Measurements from ENCODE around the gene LILRB3.
A peak's percentile ranks its signal among the peaks of the same experiment; 100 is the strongest.
"Not testable (repeated sequence)": the region's sequence is repeated elsewhere in the genome, so short reads cannot be mapped to it uniquely, and the experiment has no call there.

LILRB3 gene

GRCh38 chr19:54222474-54223276, at the start of gene LILRB3:
Gene LILRB3, minus strand, starts transcription at chr19:54223007. Its CDS starts 31 bp downstream, at chr19:54222976.
- not testable (repeated sequence) for DNase-seq

GRCh38 chr19:54272181-54272580, 49.4 kb upstream of the LILRB3 start:
- DNase-seq, result not testable (repeated sequence)

GRCh38 chr19:54271587-54271986, 48.8 kb upstream of the LILRB3 start:
- not testable (repeated sequence) for DNase-seq

GRCh38 chr19:54271106-54271505, 48.3 kb upstream of the LILRB3 start:
- no peak for DNase-seq

- no peak for DNase-seq
Observed at GRCh38 chr19:54268936-54269335, 46.1 kb upstream of the LILRB3 start.

GRCh38 chr19:54266133-54266532, 43.3 kb upstream of the LILRB3 start:
- DNase-seq, result peak; percentile 57

GRCh38 chr19:54262470-54262869, 39.7 kb upstream of the LILRB3 start:
- DNase-seq, result no peak

GRCh38 chr19:54262066-54262465, 39.3 kb upstream of the LILRB3 start:
- DNase-seq, result no peak

- no peak for DNase-seq
Observed at GRCh38 chr19:54257116-54257480, 34.3 kb upstream of the LILRB3 start, which contains the start of gene LILRB5. Gene LILRB5, minus strand, starts transcription at chr19:54257273. Its CDS starts 80 bp downstream, at chr19:54257193.

- no peak for DNase-seq
Observed at GRCh38 chr19:54256250-54257115, 33.7 kb upstream of the LILRB3 start.

- no peak for DNase-seq
Observed at GRCh38 chr19:54255105-54255775, 32.4 kb upstream of the LILRB3 start.

- DNase-seq, result no peak
Observed at GRCh38 chr19:54254195-54254906, 31.5 kb upstream of the LILRB3 start.

GRCh38 chr19:54253331-54254194, 30.8 kb upstream of the LILRB3 start:
- DNase-seq, result no peak

GRCh38 chr19:54252845-54253244, 30.0 kb upstream of the LILRB3 start:
- DNase-seq, result no peak

- DNase-seq, result no peak
Observed at GRCh38 chr19:54252243-54252642, 29.4 kb upstream of the LILRB3 start.

- DNase-seq, result peak; percentile 20
Observed at GRCh38 chr19:54248016-54248601, 25.3 kb upstream of the LILRB3 start.

- DNase-seq, result no peak
Observed at GRCh38 chr19:54247106-54247930, 24.5 kb upstream of the LILRB3 start.

- no peak for DNase-seq
Observed at GRCh38 chr19:54245936-54246335, 23.1 kb upstream of the LILRB3 start.

GRCh38 chr19:54243809-54244208, 21.0 kb upstream of the LILRB3 start:
- DNase-seq, result not testable (repeated sequence)

- DNase-seq, result not testable (repeated sequence)
Observed at GRCh38 chr19:54242646-54243045, 19.8 kb upstream of the LILRB3 start, which contains the start of gene LILRA6. Gene LILRA6, minus strand, starts transcription at chr19:54242790.
